Measurements from ENCODE around the gene CNP.

GRCh38 chr17:41928693-41929251, 37.8 kb upstream of the CNP start:
- TF ChIP-seq TAF1 (IDR thresholded peaks at IDR 0.05; ENCODE audit: low read depth, low read length) (no peak), POLR2A (IDR thresholded peaks at IDR 0.05; ENCODE audit: low read depth, low read length) (no peak), POLR2AphosphoS5 (IDR thresholded peaks at IDR 0.05; ENCODE audit: low read depth, low read length) (no peak), PAX5 (IDR thresholded peaks at IDR 0.05; ENCODE audit: insufficient read depth, low read length, severe bottlenecking) (no peak)
